HG02610 (cell line): ENCODE measurements around the gene ERGIC2.
"Not testable (repeated sequence)": the region's sequence is repeated elsewhere in the genome, so short reads cannot be mapped to it uniquely, and the experiment has no call there.

Experiments
- ATAC-seq: cut with Tn5 transposase; IDR thresholded peaks from one replicate; pipeline ENCODE4 v1.9.1; 2021; ENCODE audit warnings: mild to moderate bottlenecking, moderate library complexity; ENCODE audit not compliant: unreplicated experiment

Gene ERGIC2

DNA sequence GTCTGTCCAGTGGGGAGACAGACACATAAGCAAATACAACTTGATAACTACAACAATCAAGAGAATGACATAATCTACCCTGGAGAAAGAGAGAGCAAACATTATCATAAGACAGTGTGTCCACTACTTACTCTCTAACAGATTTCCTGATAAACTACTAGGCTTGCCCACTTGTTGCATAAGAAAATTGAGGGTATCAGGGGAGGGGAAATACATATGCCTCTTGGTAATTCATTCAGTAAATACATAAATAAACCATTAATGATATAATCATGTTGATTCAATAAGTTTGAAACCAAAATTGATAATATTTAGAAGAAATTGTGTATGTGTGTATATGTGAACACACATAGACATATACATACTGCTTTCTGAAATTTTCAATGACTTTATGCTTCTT is 76.6 kb downstream of the ERGIC2 start:
- no peak for ATAC-seq

DNA sequence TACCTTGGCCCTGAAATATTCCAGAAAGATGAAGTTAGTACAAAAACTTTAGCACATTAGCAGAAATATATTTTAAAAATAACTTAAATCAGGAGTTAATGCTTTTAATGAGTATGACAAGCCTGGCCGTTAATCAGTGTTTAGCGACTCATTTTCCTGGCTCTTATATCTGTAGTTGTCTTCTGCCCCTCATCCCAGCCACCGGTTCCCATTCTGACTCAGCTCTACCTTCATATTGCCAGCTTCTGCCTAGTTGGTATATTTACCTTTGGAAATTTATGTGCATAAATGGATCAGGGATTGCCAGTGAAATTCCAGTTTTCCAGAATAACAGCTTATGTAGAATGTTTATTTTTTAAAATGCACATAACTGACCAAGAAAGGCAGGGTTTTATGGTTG is 79.9 kb downstream of the ERGIC2 start:
- no peak for ATAC-seq

DNA sequence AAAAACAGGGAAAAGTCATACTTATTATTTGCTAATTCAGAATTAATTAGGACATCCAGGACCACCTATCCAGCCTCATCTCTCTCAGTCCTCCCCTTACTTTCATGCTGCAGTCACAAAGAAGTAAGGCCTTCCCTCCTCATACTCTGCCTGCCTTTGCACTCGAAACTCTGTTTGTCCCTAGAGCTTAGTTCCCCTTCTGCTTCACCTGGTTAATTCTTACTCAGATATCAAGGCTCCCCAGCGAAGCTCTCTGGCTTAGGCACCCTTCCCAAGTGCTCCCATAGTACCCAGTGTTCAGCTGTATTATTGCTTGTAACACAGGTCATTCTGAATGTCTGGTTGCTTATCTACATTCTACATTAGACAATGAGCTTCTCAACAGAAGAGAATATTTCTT is 81.3 kb downstream of the ERGIC2 start:
- ATAC-seq: no peak

DNA sequence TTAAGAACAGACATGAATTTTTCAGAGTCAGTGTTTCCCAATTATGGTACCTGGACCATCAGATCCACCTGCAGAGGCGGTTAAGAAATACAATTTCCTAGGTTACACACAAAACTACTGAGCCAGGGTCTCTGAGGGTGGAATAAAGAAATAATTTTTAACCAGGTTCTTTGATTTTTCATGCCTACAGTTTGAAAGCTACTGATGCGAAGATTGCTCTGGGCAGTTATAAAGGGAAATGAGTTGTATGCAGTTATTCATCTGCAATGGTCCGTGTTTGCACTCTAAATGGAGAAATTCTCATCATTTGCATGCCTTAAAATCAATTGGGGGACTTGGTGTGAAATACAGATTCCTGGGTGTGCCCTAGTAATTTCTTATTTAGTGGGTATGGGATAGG is 89.7 kb downstream of the ERGIC2 start:
- ATAC-seq: no peak

DNA sequence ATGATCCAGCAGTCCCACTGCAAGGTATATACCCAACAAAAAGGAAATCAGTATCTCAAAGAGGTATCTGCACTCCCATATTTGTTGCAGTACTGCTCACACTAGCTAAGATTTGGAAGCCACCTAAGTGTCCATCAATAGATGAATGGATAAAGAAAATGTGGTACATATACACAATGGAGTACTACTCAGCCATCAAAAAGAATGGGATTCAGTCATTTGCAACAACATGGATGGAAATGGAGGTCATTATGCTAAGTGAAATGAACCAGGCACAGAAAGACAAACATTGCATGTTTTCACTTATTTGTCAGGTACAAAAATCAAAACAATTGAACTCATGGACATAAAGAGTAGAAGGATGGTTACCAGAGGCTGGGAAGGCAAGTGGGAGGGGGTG is 90.5 kb downstream of the ERGIC2 start:
- ATAC-seq: not testable (repeated sequence)

DNA sequence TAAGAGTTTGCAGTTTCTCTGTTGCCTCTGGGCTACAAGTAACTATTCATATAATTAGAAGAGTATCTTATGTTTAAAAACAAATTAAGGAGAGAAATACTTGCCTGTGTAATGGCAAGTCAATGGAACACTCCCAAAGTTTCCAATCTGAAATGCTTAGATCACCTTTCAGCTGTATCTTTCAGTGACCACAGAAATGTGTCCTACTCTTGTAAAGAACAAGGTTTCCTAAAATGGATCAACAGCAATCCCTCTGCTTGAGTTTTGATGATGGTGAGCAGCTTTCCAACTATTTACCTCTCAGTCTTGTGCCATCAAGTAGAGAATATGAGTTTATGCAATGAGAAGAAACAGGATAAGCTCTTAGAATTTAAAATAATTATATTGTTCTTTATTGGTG is 92.9 kb downstream of the ERGIC2 start:
- no peak for ATAC-seq

DNA sequence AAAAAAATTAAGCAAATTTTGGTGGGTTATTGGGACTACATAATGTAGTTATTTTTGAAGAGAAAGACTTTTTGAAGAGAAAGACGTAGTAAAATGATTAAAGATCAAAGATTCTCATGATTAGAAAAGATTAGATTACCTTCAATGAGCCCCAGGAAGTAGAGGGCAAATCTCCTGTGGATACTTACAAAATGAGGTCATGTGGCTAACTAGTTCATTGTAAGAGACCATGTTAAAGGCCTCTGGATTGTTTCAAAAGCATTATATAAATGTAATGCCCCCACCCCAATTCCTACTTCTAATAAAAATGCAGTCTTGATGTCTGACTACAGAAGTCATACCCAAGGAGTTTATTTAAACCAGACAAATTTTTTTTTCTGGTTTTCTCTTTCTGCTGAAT is 93.3 kb downstream of the ERGIC2 start:
- no peak for ATAC-seq
